GM12865 (cell line): ENCODE measurements around the gene SNX3.
A peak's percentile ranks its signal among the peaks of the same experiment; 100 is the strongest.
"Not testable (repeated sequence)": the region's sequence is repeated elsewhere in the genome, so short reads cannot be mapped to it uniquely, and the experiment has no call there.

Source experiments
- DNase-seq: peaks from one replicate; pipeline ENCODE4 v3.0.0; 2010; ENCODE audit warnings: low read depth
- H3K4me3 ChIP-seq: 2 replicates; pipeline ENCODE4 v1.5.1; 2011; ENCODE audit warnings: mild to moderate bottlenecking, low read depth, low read length, control low read depth
- CTCF ChIP-seq: IDR thresholded peaks from 2 replicates; pipeline ENCODE4 v1.5.1; 2011; ENCODE audit warnings: low read length, control low read depth, low read depth, inconsistent platforms; ENCODE audit not compliant: insufficient read depth; ENCODE audit errors: missing control alignments

SNX3 gene

GRCh38 chr6:108294297-108294726 lies 33.5 kb upstream of the SNX3 start:
- peak overlapping the region; percentile 92 for H3K4me3 ChIP-seq
- no peak for DNase-seq
- TF ChIP-seq CTCF: no peak

- H3K4me3 ChIP-seq: peak overlapping the region; percentile 92
- DNase-seq: no peak
- no peak for TF ChIP-seq CTCF
Measured at GRCh38 chr6:108293527-108294296, 32.9 kb upstream of the SNX3 start.

GRCh38 chr6:108292561-108292960 lies 31.7 kb upstream of the SNX3 start:
- not testable (repeated sequence) for DNase-seq, H3K4me3 ChIP-seq

- no peak for TF ChIP-seq CTCF
- H3K4me3 ChIP-seq: no peak overlapping the region
- DNase-seq: no peak
Measured at GRCh38 chr6:108291091-108291490, 30.3 kb upstream of the SNX3 start.

GRCh38 chr6:108288742-108289141 lies 27.9 kb upstream of the SNX3 start:
- H3K4me3 ChIP-seq: no peak overlapping the region
- DNase-seq: no peak
- no peak for TF ChIP-seq CTCF

GRCh38 chr6:108287373-108287772 lies 26.5 kb upstream of the SNX3 start:
- no peak for TF ChIP-seq CTCF
- no peak for DNase-seq
- H3K4me3 ChIP-seq: no peak overlapping the region

- TF ChIP-seq CTCF: no peak
- DNase-seq: no peak
- H3K4me3 ChIP-seq: no peak overlapping the region
Measured at GRCh38 chr6:108286366-108286765, 25.5 kb upstream of the SNX3 start.
